GM12878 (cell line): Measurements from ENCODE around the gene DNAJC9. TPM values are rescaled to one million over a fixed set of nuclear protein-coding genes. Genes with fewer than 3 reads are reported as not detected.

Source experiments
- ATAC-seq: fragments of 200-7000 bp; cut with Tn5 transposase; 3 replicates; pipeline ENCODE4 v1.9.1; 2020; ENCODE audit warnings: mild to moderate bottlenecking, moderate library complexity
- BruUV-seq: library from RNA; stranded (reverse); fragments of 400-500 nt; replicated peaks from 2 replicates; lab custom pipeline; 2021; lab: Mats Ljungman, UMichigan
- CTCF ChIA-PET: fragments of 300-600 bp; sonication (Branson Sonifier 250); formaldehyde crosslinking; extraction: SDS; loops from one replicate; lab custom pipeline; 2021; ENCODE audit warnings: inconsistent platforms; lab: Yijun Ruan, JAX
- POLR2A ChIA-PET: fragments of 350-600 bp; formaldehyde crosslinking; extraction: SDS; loops from one replicate; lab custom pipeline; 2021; ENCODE audit warnings: inconsistent platforms; lab: Charles Lee
- RAD21 ChIA-PET: fragments of 300-600 bp; sonication (Branson Sonifier 250); formaldehyde crosslinking; loops from one replicate; lab custom pipeline; 2023; ENCODE audit warnings: antibody characterized with exemption; ENCODE audit not compliant: unreplicated experiment; lab: Charles Lee
- SMC1A ChIA-PET: fragments of 300-600 bp; sonication (Branson Sonifier 250); formaldehyde crosslinking; loops from one replicate; lab custom pipeline; 2023; ENCODE audit not compliant: unreplicated experiment, uncharacterized antibody; lab: Charles Lee
- DNase-seq: peaks from one replicate; pipeline ENCODE4 v3.0.0-alpha.2; 2011; ENCODE audit warnings: low read depth, low spot score
- FAIRE-seq: peaks from 3 replicates; lab custom pipeline; 2011; peaks lifted over from hg19 to GRCh38; lab: Jason Lieb, UNC
- H2AFZ ChIP-seq: 2 replicates; pipeline ENCODE4 v1.6.0; 2011; ENCODE audit warnings: low read depth, low read length, control low read depth; ENCODE audit not compliant: control insufficient read depth
- H3K27ac ChIP-seq: 2 replicates; pipeline ENCODE4 v1.5.1; 2011; ENCODE audit warnings: control low read depth; ENCODE audit not compliant: control insufficient read depth, insufficient read depth
- H3K27me3 ChIP-seq, 2 experiments: replicated peaks in 1 of 2; 2 replicates each; pipeline versions ENCODE4 v1.6.0 to v1.6.1; 2011; ENCODE audit warnings: low read length in 1 of 2; ENCODE audit not compliant: control insufficient read depth in 2 of 2, insufficient read depth in 2 of 2
- H3K36me3 ChIP-seq, 2 experiments: 2 replicates each; pipeline ENCODE4 v1.5.1; 2011; ENCODE audit warnings: low read length in 1 of 2; ENCODE audit not compliant: control insufficient read depth in 2 of 2, insufficient read depth in 2 of 2
- H3K4me1 ChIP-seq: 2 replicates; pipeline ENCODE4 v1.6.1; 2011; ENCODE audit warnings: mild to moderate bottlenecking, low read length, moderate library complexity, mixed read lengths; ENCODE audit not compliant: control insufficient read depth, insufficient read depth
- H3K4me2 ChIP-seq: 2 replicates; pipeline ENCODE4 v1.6.0; 2011; ENCODE audit warnings: control low read depth; ENCODE audit not compliant: control insufficient read depth, insufficient read depth
- H3K4me3 ChIP-seq: fragments of 200-600 bp; sonication (generic); 2 replicates; pipeline ENCODE4 v1.5.1; 2016
- H3K79me2 ChIP-seq: 2 replicates; pipeline ENCODE4 v1.6.0; 2011; ENCODE audit warnings: low read length; ENCODE audit not compliant: control insufficient read depth, insufficient read depth
- H3K9ac ChIP-seq: 2 replicates; pipeline ENCODE4 v1.8.0; 2011; ENCODE audit warnings: low read length, control low read depth, mixed read lengths; ENCODE audit not compliant: control insufficient read depth, insufficient read depth
- H3K9me3 ChIP-seq: replicated peaks from 3 replicates; pipeline ENCODE4 v1.5.1; 2011; ENCODE audit warnings: mild to moderate bottlenecking, low read length; ENCODE audit not compliant: control insufficient read depth, insufficient read depth
- H4K20me1 ChIP-seq: 2 replicates; pipeline ENCODE4 v1.6.0; 2011; ENCODE audit not compliant: control insufficient read depth, insufficient read depth
- ASH2L ChIP-seq: fragments of 300-600, 200-600 bp; sonication (generic); IDR thresholded peaks from 2 replicates; pipeline ENCODE4 v1.6.1; 2017; ENCODE audit warnings: low read depth, mild to moderate bottlenecking, borderline replicate concordance
- ESRRA ChIP-seq: IDR thresholded peaks from 2 replicates; pipeline ENCODE4 v1.6.1; 2012; ENCODE audit warnings: mild to moderate bottlenecking, low read length, improper control_type of control experiment
- FOS ChIP-seq: IDR thresholded peaks from 3 replicates; pipeline ENCODE4 v1.6.1; 2011; ENCODE audit warnings: borderline replicate concordance; ENCODE audit not compliant: insufficient read length; ENCODE audit errors: extremely low read depth
- FOXK2 ChIP-seq: fragments of 450-650 bp; IDR thresholded peaks from 2 replicates; pipeline ENCODE4 v1.6.1; 2017; ENCODE audit warnings: mild to moderate bottlenecking, moderate library complexity
- GATAD2B ChIP-seq: fragments of 450-650 bp; conservative IDR thresholded peaks from 2 replicates; pipeline ENCODE4 v1.6.1; 2017; ENCODE audit warnings: low read depth, mild to moderate bottlenecking, moderate library complexity
- HDAC2 ChIP-seq: fragments of 200-600 bp; sonication (generic); IDR thresholded peaks from 2 replicates; pipeline ENCODE4 v1.6.1; 2017
- MTA3 ChIP-seq: IDR thresholded peaks from 2 replicates; pipeline ENCODE4 v1.6.1; 2012; ENCODE audit warnings: low read length, inconsistent platforms, borderline replicate concordance
- NRF1 ChIP-seq: conservative IDR thresholded peaks from 2 replicates; pipeline ENCODE4 v1.6.1; 2011; ENCODE audit warnings: mild to moderate bottlenecking, low read depth, low read length, improper control_type of control experiment
- RB1 ChIP-seq: fragments of 450-650 bp; formaldehyde crosslinking; IDR thresholded peaks from 2 replicates; pipeline ENCODE4 v1.6.1; 2017; ENCODE audit warnings: mild to moderate bottlenecking, borderline replicate concordance
- SMAD5 ChIP-seq: IDR thresholded peaks from 2 replicates; pipeline ENCODE4 v1.6.1; 2016; ENCODE audit warnings: antibody characterized with exemption, low read depth
- TCF3 ChIP-seq: IDR thresholded peaks from 2 replicates; pipeline ENCODE4 v1.6.1; 2012; ENCODE audit warnings: low read depth, mild to moderate bottlenecking, low read length, borderline replicate concordance; ENCODE audit not compliant: insufficient read depth
- YY1 ChIP-seq: IDR thresholded peaks from 2 replicates; pipeline ENCODE4 v1.6.1; 2011; ENCODE audit warnings: low read depth, mild to moderate bottlenecking, low read length
- WGBS: methylation state at CpG from one replicate; pipeline ENCODE4 v1.1.6; 2016; ENCODE audit warnings: low lambda C conversion rate; ENCODE audit not compliant: insufficient replicate concordance, insufficient coverage; ENCODE audit errors: missing lambda C conversion rate; 5-methylcytosine and 5-hydroxymethylcytosine counted together
- in situ Hi-C: fragments of 300-500 bp; cut with MboI; formaldehyde crosslinking; loops from 9 replicates; pipeline ENCODE4 v1.14.3; 2018; ENCODE audit warnings: mixed read lengths
- intact Hi-C: fragments of 100-400 bp; cut with micrococcal nuclease; formaldehyde crosslinking; loops from one replicate; pipeline ENCODE4 v1.14.2; 2022; ENCODE audit not compliant: unreplicated experiment
- polyA plus RNA-seq, 11 experiments: library from polyadenylated mRNA; depleted of rRNA in 4 of 11; unstranded in 6 of 11; stranded (reverse) in 5 of 11; fragments of >200 nt; fragmentation: Nextera tagmentation in 4 of 11; fragmentation: Illumina TruSeq in 1 of 11; extraction: Ambion mirVana in 4 of 11; extraction: Trizol in 1 of 11; gene quantifications; 1 replicate in 1 of 11; 2 replicates in 10 of 11; pipeline versions ENCODE4 v1.2.1 to v1.2.3, GENCODE V29; 2011 to 2016; ENCODE audit warnings: inconsistent platforms in 2 of 11, missing spikeins in 2 of 11, low read depth in 1 of 11
- total RNA-seq, 4 experiments: library from RNA; depleted of rRNA in 3 of 4; stranded (reverse); fragments of >200 nt in 3 of 4; fragmentation: Illumina TruSeq in 1 of 4; extraction: Trizol in 1 of 4; gene quantifications; 2 replicates each; pipeline versions ENCODE4 v1.2.1 to v1.2.3, GENCODE V29; 2013 to 2021
- TF ChIP-seq, protein P1 (sequence below): fragments of 450-650 bp; IDR thresholded peaks from 2 replicates; pipeline ENCODE4 v1.6.1; 2017; ENCODE audit warnings: mild to moderate bottlenecking, moderate library complexity

The DNAJC9 gene
- total and polyA plus RNA-seq, 10 of the 15 experiments (the other 5 are each of a cell fraction or from before 2014, with no cell fraction given): 15.0 to 72.9 (median 41.8) TPM

- intact Hi-C loops: no loop called here
- 100% methylated on average over 1 of the region's 1 CpG for WGBS
- ChIA-PET SMC1A (interaction anchor here (1.2 kb wide), 1 partner anchor 52 kb away, joined by 3 read pairs; no protein-coding TSS in a partner anchor), CTCF (interaction anchor here (1.0 kb wide), 1 partner anchor 12 kb away, joined by 3 read pairs; no protein-coding TSS in a partner anchor), RAD21 (no interaction called here), POLR2A (no interaction called here)
- Histone ChIP-seq H4K20me1 (no peaks in the 10 kb centered on the region), H3K79me2 (no peaks in the 10 kb centered on the region), H3K27ac (no peak overlapping the region), H3K4me3 (no peak overlapping the region), H3K36me3 (peaks cover 0 to 11% of the 10 kb centered on the region in 2 experiments; a peak in 3 of 4 replicates), H3K27me3 (no peaks in the 10 kb centered on the region), H3K4me2 (no peak overlapping the region), H3K9me3 (no peaks in the 10 kb centered on the region; the same call in 2 of the 3 replicates), H2AFZ (no peak overlapping the region), H3K4me1 (no peaks in the 10 kb centered on the region), H3K9ac (no peak overlapping the region)
- BruUV-seq: no TSS peak
- in situ Hi-C loops: no loop called here
- no peak for ATAC-seq
- DNase-seq: no peak
- no peak for FAIRE-seq
- TF ChIP-seq TCF3 (no peak), MTA3 (no peak)
These were observed 26.1 kb downstream of the DNAJC9 start for GRCh38 chr10:73220989-73221388.

DNA sequence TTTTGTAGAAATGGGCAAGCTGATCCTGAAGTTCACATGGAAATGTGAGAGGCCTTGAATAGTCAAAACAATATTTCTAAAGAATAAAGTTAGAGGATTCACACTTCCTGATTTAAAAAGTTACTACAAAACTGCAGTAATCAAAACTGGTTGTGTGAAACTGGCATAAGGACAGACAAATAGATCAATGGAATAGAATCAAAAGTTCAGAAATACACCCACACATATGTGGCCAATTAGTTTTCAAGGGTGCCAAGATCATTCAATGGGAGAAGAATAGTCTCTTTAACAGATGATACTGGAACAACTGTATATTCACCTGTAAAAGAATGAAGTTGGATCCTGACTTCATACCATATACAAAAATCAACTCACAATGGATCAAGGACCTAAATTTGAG, 27.7 kb downstream of the DNAJC9 start:
- no peak overlapping the region for H3K4me3 ChIP-seq
- intact Hi-C loops (no loop called here), in situ Hi-C loops (no loop called here)
- H2AFZ ChIP-seq: no peak overlapping the region
- BruUV-seq: no TSS peak
- no peak overlapping the region for H3K9ac ChIP-seq
- H3K9me3 ChIP-seq: no peaks in the 10 kb centered on the region; the same call in 2 of the 3 replicates
- RAD21 ChIA-PET: no interaction called here
- POLR2A ChIA-PET: no interaction called here
- no peaks in the 10 kb centered on the region for H3K4me1 ChIP-seq
- ATAC-seq (no peak), DNase-seq (no peak), FAIRE-seq (no peak)
- H3K27ac ChIP-seq: no peak overlapping the region
- SMC1A ChIA-PET: interaction anchor here (1.0 kb wide), 1 partner anchor 122 kb away, joined by 3 read pairs; the partner anchor contains the start of gene P4HA1
- H4K20me1 ChIP-seq: no peaks in the 10 kb centered on the region
- no peaks in the 10 kb centered on the region for H3K79me2 ChIP-seq
- H3K27me3 ChIP-seq: no peaks in the 10 kb centered on the region
- CTCF ChIA-PET: interaction anchor here (0.9 to 1.4 kb wide), 5 partner anchors 21 to 48 kb away, joined by 3 to 6 read pairs (median 3); partner anchors contain the start of gene DNAJC9
- H3K4me2 ChIP-seq: no peak overlapping the region
- H3K36me3 ChIP-seq: peaks cover 0 to 11% of the 10 kb centered on the region in 2 experiments; a peak in 3 of 4 replicates
- TF ChIP-seq FOS: no peak
- TF ChIP-seq YY1: no peak
- no peak for TF ChIP-seq ASH2L
- no peak for TF ChIP-seq SMAD5
- TF ChIP-seq HDAC2: no peak
- TF ChIP-seq FOXK2: no peak
- TF ChIP-seq, protein P1, sequence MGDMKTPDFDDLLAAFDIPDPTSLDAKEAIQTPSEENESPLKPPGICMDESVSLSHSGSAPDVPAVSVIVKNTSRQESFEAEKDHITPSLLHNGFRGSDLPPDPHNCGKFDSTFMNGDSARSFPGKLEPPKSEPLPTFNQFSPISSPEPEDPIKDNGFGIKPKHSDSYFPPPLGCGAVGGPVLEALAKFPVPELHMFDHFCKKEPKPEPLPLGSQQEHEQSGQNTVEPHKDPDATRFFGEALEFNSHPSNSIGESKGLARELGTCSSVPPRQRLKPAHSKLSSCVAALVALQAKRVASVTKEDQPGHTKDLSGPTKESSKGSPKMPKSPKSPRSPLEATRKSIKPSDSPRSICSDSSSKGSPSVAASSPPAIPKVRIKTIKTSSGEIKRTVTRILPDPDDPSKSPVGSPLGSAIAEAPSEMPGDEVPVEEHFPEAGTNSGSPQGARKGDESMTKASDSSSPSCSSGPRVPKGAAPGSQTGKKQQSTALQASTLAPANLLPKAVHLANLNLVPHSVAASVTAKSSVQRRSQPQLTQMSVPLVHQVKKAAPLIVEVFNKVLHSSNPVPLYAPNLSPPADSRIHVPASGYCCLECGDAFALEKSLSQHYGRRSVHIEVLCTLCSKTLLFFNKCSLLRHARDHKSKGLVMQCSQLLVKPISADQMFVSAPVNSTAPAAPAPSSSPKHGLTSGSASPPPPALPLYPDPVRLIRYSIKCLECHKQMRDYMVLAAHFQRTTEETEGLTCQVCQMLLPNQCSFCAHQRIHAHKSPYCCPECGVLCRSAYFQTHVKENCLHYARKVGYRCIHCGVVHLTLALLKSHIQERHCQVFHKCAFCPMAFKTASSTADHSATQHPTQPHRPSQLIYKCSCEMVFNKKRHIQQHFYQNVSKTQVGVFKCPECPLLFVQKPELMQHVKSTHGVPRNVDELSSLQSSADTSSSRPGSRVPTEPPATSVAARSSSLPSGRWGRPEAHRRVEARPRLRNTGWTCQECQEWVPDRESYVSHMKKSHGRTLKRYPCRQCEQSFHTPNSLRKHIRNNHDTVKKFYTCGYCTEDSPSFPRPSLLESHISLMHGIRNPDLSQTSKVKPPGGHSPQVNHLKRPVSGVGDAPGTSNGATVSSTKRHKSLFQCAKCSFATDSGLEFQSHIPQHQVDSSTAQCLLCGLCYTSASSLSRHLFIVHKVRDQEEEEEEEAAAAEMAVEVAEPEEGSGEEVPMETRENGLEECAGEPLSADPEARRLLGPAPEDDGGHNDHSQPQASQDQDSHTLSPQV: no peak
- TF ChIP-seq NRF1: no peak
- TF ChIP-seq GATAD2B: no peak
- TF ChIP-seq RB1: no peak
- TF ChIP-seq ESRRA: no peak
